T-cell (primary cell): ENCODE measurements around the gene OR2T3. TPM values are rescaled to one million over a fixed set of nuclear protein-coding genes. Genes with fewer than 3 reads are reported as not detected.
"Not testable (repeated sequence)": the region's sequence is repeated elsewhere in the genome, so short reads cannot be mapped to it uniquely, and the experiment has no call there.

Experiments used
- ATAC-seq, 4 experiments: fragments of 200-7000 bp in 3 of 4; fragments of 150-1000 bp in 1 of 4; cut with Tn5 transposase; replicated peaks in 1 of 4; 1 replicate in 3 of 4; 2 replicates in 1 of 4; pipeline ENCODE4 v1.10.0; 2021; ENCODE audit warnings: moderate library complexity in 3 of 4, mild to moderate bottlenecking in 2 of 4, moderate number of reproducible peaks in 1 of 4
- CTCF ChIA-PET, 2 donors: fragments of 300-600 bp; sonication (Branson Sonifier 250); formaldehyde crosslinking; loops; one replicate each; lab custom pipeline; 2022; ENCODE audit warnings: antibody characterized with exemption in 2 of 2; lab: Charles Lee
- POLR2A ChIA-PET, 2 donors: fragments of 300-600 bp; sonication (Branson Sonifier 250); formaldehyde crosslinking; loops; one replicate each; lab custom pipeline; 2022; ENCODE audit warnings: antibody characterized with exemption in 2 of 2; lab: Charles Lee
- DNase-seq, 35 experiments: peaks; one replicate each; pipeline versions ENCODE4 v3.0.0 to v3.0.0-alpha.2; 2013 to 2023
- H3K27ac ChIP-seq: one replicate; pipeline ENCODE4 v1.5.1; 2013; ENCODE audit warnings: low read length
- H3K27me3 ChIP-seq, 2 experiments: replicated peaks in 1 of 2; 1 replicate in 1 of 2; 2 replicates in 1 of 2; pipeline versions ENCODE4 v1.6.1 to v1.7.0; 2013; ENCODE audit warnings: low read length in 1 of 2, mixed read lengths in 1 of 2; ENCODE audit not compliant: control insufficient read depth in 2 of 2, insufficient read depth in 2 of 2; ENCODE audit errors: extremely low read depth in 1 of 2
- H3K36me3 ChIP-seq, 2 donors: 1 replicate in 1 of 2; 2 replicates in 1 of 2; pipeline versions ENCODE4 v1.6.1 to v1.7.0; 2013; ENCODE audit warnings: low read length in 1 of 2; ENCODE audit not compliant: control insufficient read depth in 2 of 2, insufficient read depth in 1 of 2; ENCODE audit errors: extremely low read depth in 1 of 2
- H3K4me1 ChIP-seq, 2 experiments: 1 replicate in 1 of 2; 2 replicates in 1 of 2; pipeline versions ENCODE4 v1.6.1 to v1.7.0; 2013; ENCODE audit warnings: low read length in 2 of 2, mixed read lengths in 1 of 2; ENCODE audit not compliant: insufficient read depth in 2 of 2, control insufficient read depth in 1 of 2; ENCODE audit errors: extremely low read depth in 1 of 2
- H3K4me3 ChIP-seq, 2 donors: 1 replicate in 1 of 2; 2 replicates in 1 of 2; pipeline versions ENCODE4 v1.5.1 to v1.7.0; 2013; ENCODE audit warnings: mild to moderate bottlenecking in 2 of 2, low read length in 1 of 2, moderate library complexity in 1 of 2; ENCODE audit not compliant: control insufficient read depth in 1 of 2; ENCODE audit errors: extremely low read depth in 1 of 2
- H3K9me3 ChIP-seq: 2 replicates; pipeline ENCODE4 v1.7.0; 2013
- H3K27ac Mint-ChIP-seq, 2 donors: one replicate each; pipeline ENCODE4 v1.8.0; 2020 to 2021; ENCODE audit warnings: mild to moderate bottlenecking in 2 of 2, mixed read lengths in 2 of 2
- H3K27me3 Mint-ChIP-seq, 2 donors: one replicate each; pipeline ENCODE4 v1.8.0; 2021 to 2022; ENCODE audit warnings: mixed read lengths in 2 of 2
- H3K36me3 Mint-ChIP-seq: one replicate; pipeline ENCODE4 v1.8.0; 2021; ENCODE audit warnings: mixed read lengths
- H3K4me1 Mint-ChIP-seq, 3 donors: one replicate each; pipeline ENCODE4 v1.8.0; 2020 to 2022; ENCODE audit warnings: mixed read lengths in 3 of 3, mild to moderate bottlenecking in 1 of 3
- H3K4me3 Mint-ChIP-seq, 3 donors: one replicate each; pipeline ENCODE4 v1.8.0; 2020 to 2022; ENCODE audit warnings: mild to moderate bottlenecking in 3 of 3, mixed read lengths in 3 of 3, moderate library complexity in 3 of 3
- H3K9me3 Mint-ChIP-seq, 3 donors: one replicate each; pipeline ENCODE4 v1.8.0; 2020 to 2022; ENCODE audit warnings: mixed read lengths in 3 of 3
- WGBS: methylation state at CpG from one replicate; pipeline ENCODE4 v1.1.5; 2013; ENCODE audit warnings: missing lambda C conversion rate; ENCODE audit not compliant: insufficient coverage; 5-methylcytosine and 5-hydroxymethylcytosine counted together
- total RNA-seq, 35 experiments: library from RNA in 6 of 35; stranded (reverse) in 6 of 35; fragments of 120-200 nt in 1 of 35; gene quantifications; one replicate each; pipeline versions ENCODE4 v1.2.1 to v1.2.4 and lab custom pipeline; 2013 to 2026

Gene OR2T3
- total RNA-seq, 5 donors from 2014 or later (not counting 1 experiment from before 2014, with no cell fraction given), result not detected

DNA sequence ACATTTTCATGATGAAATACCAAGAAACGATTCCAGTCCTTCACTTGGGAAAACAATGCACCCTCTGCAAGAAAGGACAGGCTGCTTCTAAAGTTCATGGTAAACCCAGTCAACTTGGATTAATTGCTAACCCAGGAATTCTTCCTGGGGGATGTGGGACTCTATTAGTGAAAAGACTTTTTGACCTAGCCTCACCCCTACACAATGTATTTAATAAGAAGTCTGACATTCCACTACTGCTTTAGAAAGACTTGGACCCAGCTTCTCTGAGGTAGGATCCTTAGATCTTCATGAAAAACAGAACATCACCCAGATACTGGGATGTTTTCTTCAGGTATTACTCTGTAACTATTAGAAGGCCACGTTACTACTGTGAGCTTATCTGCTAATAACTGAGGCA is 27.8 kb upstream of the OR2T3 start, which contains the start of gene OR2T2:
Gene OR2T2 (plus strand): TSS at position 239 of the 400 bp plus-strand sequence. CDS start 7,161 bp downstream, outside the sequence.
- H3K27me3 ChIP-seq, H3K4me3 ChIP-seq, H3K27ac ChIP-seq, DNase-seq, H3K36me3 Mint-ChIP-seq, H3K9me3 Mint-ChIP-seq, H3K4me3 Mint-ChIP-seq, H3K9me3 ChIP-seq, ATAC-seq, H3K36me3 ChIP-seq, CTCF ChIA-PET, H3K4me1 Mint-ChIP-seq, POLR2A ChIA-PET, H3K27me3 Mint-ChIP-seq, H3K4me1 ChIP-seq: not testable (repeated sequence)
- no CpG with 5 or more reads among the region's 2 CpGs for WGBS
- H3K27ac Mint-ChIP-seq, result peak within 1 kb of the TSS in 1 of 2 donors; percentile 32

DNA sequence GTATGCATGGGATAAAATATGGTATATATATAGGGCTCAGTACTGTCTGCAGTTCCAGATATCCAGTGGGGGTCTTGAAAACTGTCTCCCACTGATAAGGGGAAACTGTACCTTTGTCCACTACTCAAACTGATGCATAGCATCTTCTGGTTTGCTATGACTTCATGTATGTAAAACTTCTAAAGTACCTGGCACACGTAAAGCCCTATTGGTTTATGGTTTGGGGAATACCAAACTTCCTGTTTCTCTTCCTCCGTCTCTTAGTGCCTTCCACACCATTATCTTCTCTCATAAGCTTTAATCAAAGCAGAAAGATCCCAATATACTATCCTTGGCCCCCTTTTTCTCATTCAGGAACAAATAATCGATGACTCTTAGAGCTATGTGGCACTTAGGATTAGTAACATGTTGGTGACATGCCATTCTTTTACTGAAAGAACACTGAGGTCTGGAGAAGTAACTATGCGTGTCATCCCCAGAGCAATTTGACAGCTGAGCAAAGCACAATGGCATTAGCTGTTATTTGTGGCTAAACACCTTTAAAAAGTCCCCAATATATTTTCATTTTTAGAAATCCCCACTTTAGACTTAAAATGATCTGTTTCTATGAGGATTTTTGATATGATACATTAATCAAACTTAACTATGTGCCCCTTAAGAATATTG is 24.6 kb upstream of the OR2T3 start:
- H3K4me1 ChIP-seq, H3K36me3 Mint-ChIP-seq, H3K27me3 Mint-ChIP-seq, CTCF ChIA-PET, H3K27ac ChIP-seq, H3K27ac Mint-ChIP-seq, H3K27me3 ChIP-seq, H3K9me3 Mint-ChIP-seq, ATAC-seq, DNase-seq, H3K9me3 ChIP-seq, H3K4me1 Mint-ChIP-seq, H3K4me3 Mint-ChIP-seq, H3K4me3 ChIP-seq, POLR2A ChIA-PET, H3K36me3 ChIP-seq: not testable (repeated sequence)
- WGBS, result no CpG with 5 or more reads among the region's 4 CpGs

DNA sequence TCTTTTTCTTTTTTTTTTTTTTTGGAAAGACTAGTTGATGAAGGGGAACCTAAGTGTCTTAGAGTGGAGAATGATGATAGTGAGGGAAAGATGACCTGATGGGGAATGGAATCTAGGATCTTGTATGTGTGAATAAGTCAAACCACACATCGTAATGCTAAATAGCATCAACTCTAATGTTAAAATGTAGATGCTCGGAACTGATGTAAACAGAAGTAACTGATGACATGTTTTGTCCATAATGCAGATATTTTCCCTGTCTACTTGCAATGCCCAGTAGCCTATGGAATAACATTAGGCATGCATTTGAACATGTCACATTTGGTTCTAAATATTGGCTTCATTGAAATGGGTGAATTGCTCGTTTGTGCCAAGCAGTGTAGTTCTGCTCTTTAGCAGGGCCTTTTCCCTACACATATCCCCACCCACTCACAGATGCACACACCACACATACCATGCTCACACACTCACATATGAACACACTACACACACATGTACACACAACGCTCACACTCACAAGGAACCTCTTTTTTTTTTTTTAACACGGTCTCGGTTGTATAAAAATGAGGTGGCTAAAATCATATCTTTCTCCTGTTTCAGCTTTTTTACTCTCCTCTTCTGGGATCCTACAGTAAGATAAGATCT is 23.2 kb upstream of the OR2T3 start:
- H3K4me1 ChIP-seq, H3K4me3 ChIP-seq, H3K36me3 ChIP-seq, H3K4me3 Mint-ChIP-seq, POLR2A ChIA-PET, H3K27ac Mint-ChIP-seq, H3K36me3 Mint-ChIP-seq, ATAC-seq, H3K9me3 ChIP-seq, CTCF ChIA-PET, H3K27me3 Mint-ChIP-seq, H3K9me3 Mint-ChIP-seq, DNase-seq, H3K4me1 Mint-ChIP-seq, H3K27me3 ChIP-seq, H3K27ac ChIP-seq: not testable (repeated sequence)
- no CpG with 5 or more reads among the region's 6 CpGs for WGBS

DNA sequence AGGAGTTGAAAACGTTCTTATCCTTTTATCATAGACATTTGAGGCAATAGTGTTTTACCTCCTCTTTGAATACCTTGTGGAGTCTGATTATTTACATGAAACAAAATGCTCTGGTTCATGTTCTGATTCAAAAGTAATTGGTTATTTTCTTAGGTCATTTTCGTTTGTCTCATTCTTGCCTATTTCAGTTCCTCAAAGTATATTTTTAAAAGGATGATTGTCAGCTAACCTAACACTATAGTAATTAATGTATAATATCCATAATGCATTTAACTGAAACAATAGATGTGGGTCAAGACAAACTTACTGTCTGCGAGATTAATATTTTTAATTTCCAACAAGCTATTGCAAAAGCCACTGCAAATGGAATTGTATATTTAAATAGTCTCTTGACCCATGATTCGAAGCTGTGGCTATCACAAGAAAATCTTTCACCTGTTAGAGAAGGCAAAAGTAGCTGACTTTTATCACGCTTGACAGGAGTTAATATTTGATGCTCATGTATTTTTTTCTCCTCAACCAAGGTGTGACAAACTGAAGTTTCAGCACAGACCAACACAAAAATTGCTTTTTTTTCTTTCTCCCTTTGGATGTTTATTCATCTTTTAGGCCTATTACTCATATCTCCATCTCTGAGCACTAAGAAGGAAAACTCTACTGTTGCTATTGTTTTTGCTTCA is 22.5 kb upstream of the OR2T3 start:
- ATAC-seq, H3K4me1 ChIP-seq, H3K27me3 ChIP-seq, DNase-seq, H3K4me3 ChIP-seq, H3K27ac ChIP-seq, H3K27ac Mint-ChIP-seq, H3K9me3 ChIP-seq, H3K9me3 Mint-ChIP-seq, H3K27me3 Mint-ChIP-seq, H3K4me1 Mint-ChIP-seq, H3K36me3 Mint-ChIP-seq, POLR2A ChIA-PET, H3K36me3 ChIP-seq, CTCF ChIA-PET, H3K4me3 Mint-ChIP-seq: not testable (repeated sequence)
- no CpG with 5 or more reads among the region's 5 CpGs for WGBS

DNA sequence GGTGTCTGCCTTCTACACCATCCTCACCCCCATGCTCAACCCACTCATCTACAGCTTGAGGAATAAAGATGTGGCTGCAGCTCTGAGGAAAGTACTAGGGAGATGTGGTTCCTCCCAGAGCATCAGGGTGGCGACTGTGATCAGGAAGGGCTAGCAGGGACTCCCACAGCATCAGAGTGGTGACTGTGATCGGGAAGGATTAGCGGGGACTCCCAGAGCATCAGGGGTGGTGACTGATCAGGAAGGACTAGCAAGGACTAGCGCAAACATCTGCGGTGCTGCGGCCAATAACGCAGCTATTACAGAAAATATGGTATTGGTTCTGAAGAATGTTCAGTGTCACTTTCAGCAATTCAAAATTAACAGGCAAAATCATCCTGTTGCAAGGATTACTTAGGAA is 19.5 kb upstream of the OR2T3 start:
- CTCF ChIA-PET, ATAC-seq, H3K9me3 Mint-ChIP-seq, H3K9me3 ChIP-seq, H3K27me3 Mint-ChIP-seq, DNase-seq, H3K36me3 Mint-ChIP-seq, POLR2A ChIA-PET, H3K27ac Mint-ChIP-seq, H3K27ac ChIP-seq, H3K4me3 ChIP-seq, H3K36me3 ChIP-seq, H3K4me1 ChIP-seq, H3K4me1 Mint-ChIP-seq, H3K27me3 ChIP-seq, H3K4me3 Mint-ChIP-seq: not testable (repeated sequence)
- no CpG with 5 or more reads among the region's 7 CpGs for WGBS

DNA sequence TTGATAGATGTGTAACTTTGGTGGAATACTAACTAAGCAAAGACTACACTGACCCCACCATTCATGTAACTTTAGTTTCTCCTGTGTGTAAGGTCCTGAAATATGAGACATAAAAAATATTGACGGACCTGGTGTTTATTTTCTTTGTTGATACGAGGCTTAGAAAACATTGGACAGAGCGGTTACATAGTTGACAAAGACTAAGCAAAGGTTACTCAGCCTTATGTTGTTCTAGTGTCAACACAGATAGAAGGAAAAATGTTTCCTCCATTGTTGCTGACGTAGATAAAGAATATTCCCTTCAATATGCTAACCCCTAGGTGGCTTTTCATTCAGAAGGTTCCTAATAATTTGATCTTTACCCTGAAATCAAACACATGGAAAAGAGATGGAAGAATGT is 18.1 kb upstream of the OR2T3 start:
- H3K27ac ChIP-seq, H3K4me1 Mint-ChIP-seq, H3K36me3 Mint-ChIP-seq, H3K27me3 Mint-ChIP-seq, H3K9me3 ChIP-seq, H3K9me3 Mint-ChIP-seq, CTCF ChIA-PET, H3K4me3 ChIP-seq, DNase-seq, H3K36me3 ChIP-seq, POLR2A ChIA-PET, H3K27ac Mint-ChIP-seq, ATAC-seq, H3K27me3 ChIP-seq, H3K4me3 Mint-ChIP-seq, H3K4me1 ChIP-seq: not testable (repeated sequence)
- no CpG with 5 or more reads among the region's 4 CpGs for WGBS
